MM.1S (cell line): Measurements from ENCODE around the gene CREB5.

Source experiments
- DNase-seq: peaks from one replicate; pipeline ENCODE4 v3.0.0-alpha.2; 2015
- H2AFZ ChIP-seq: fragments of 300-600 bp; sonication (generic); 2 replicates; pipeline ENCODE4 v1.6.0; 2016; ENCODE audit warnings: antibody characterized with exemption, low read length
- H3F3A ChIP-seq: fragments of 300-600 bp; sonication (generic); 2 replicates; pipeline ENCODE4 v1.6.1; 2016; ENCODE audit warnings: mild to moderate bottlenecking, antibody characterized with exemption, low read length, moderate library complexity, mixed read lengths; ENCODE audit not compliant: insufficient read depth
- H3K27ac ChIP-seq: fragments of 300-600 bp; sonication (generic); 2 replicates; pipeline ENCODE4 v1.5.1; 2016; ENCODE audit warnings: mild to moderate bottlenecking, low read length
- H3K27me3 ChIP-seq: fragments of 300-600 bp; sonication (generic); replicated peaks from 2 replicates; pipeline ENCODE4 v1.6.0; 2016; ENCODE audit warnings: low read length; ENCODE audit not compliant: insufficient read depth
- H3K36me3 ChIP-seq: fragments of 300-600 bp; sonication (generic); replicated peaks from 2 replicates; pipeline ENCODE4 v1.6.1; 2016; ENCODE audit warnings: mild to moderate bottlenecking, low read length, mixed read lengths; ENCODE audit not compliant: insufficient read depth
- H3K4me1 ChIP-seq: fragments of 300-600 bp; sonication (generic); 2 replicates; pipeline ENCODE4 v1.6.1; 2016; ENCODE audit warnings: low read length, mixed read lengths
- H3K4me2 ChIP-seq: fragments of 300-600 bp; sonication (generic); 2 replicates; pipeline ENCODE4 v1.6.0; 2016; ENCODE audit warnings: low read depth, low read length
- H3K4me3 ChIP-seq: fragments of 300-600 bp; sonication (generic); 2 replicates; pipeline ENCODE4 v1.5.1; 2016; ENCODE audit warnings: low read length, mixed read lengths
- H3K79me2 ChIP-seq: fragments of 300-600 bp; sonication (generic); 2 replicates; pipeline ENCODE4 v1.6.1; 2016; ENCODE audit warnings: mixed run types, low read length, mixed read lengths
- H3K9ac ChIP-seq: fragments of 300-600 bp; sonication (generic); 2 replicates; pipeline ENCODE4 v1.6.1; 2016; ENCODE audit warnings: low read length, mixed read lengths
- H3K9me2 ChIP-seq: fragments of 300-600 bp; sonication (generic); replicated peaks from 2 replicates; pipeline ENCODE4 v1.6.1; 2016; ENCODE audit warnings: mild to moderate bottlenecking, low read length, mixed read lengths; ENCODE audit not compliant: insufficient read depth
- H3K9me3 ChIP-seq: fragments of 300-600 bp; sonication (generic); replicated peaks from 2 replicates; pipeline ENCODE4 v1.6.1; 2016; ENCODE audit warnings: mild to moderate bottlenecking, low read length, mixed read lengths; ENCODE audit not compliant: insufficient read depth
- H4K20me1 ChIP-seq: fragments of 300-600 bp; sonication (generic); 2 replicates; pipeline ENCODE4 v1.6.1; 2016; ENCODE audit warnings: mild to moderate bottlenecking, low read length, moderate library complexity, mixed read lengths; ENCODE audit not compliant: insufficient read depth
- EZH2 ChIP-seq: fragments of 300-600 bp; sonication (generic); optimal IDR thresholded peaks from 2 replicates; pipeline ENCODE3; 2017; ENCODE audit warnings: low read depth, mild to moderate bottlenecking, antibody characterized with exemption, low read length, mixed read lengths
- EZH2phosphoT487 ChIP-seq: fragments of 300-600 bp; sonication (generic); IDR thresholded peaks from 2 replicates; pipeline ENCODE4 v1.6.1; 2018; ENCODE audit warnings: antibody characterized with exemption, low read length
- TF ChIP-seq, protein P1 (sequence below): fragments of 300-600 bp; sonication (generic); IDR thresholded peaks from 2 replicates; pipeline ENCODE4 v1.5.1; 2016; ENCODE audit warnings: antibody characterized with exemption, low read length, mixed read lengths

CREB5 gene

DNA sequence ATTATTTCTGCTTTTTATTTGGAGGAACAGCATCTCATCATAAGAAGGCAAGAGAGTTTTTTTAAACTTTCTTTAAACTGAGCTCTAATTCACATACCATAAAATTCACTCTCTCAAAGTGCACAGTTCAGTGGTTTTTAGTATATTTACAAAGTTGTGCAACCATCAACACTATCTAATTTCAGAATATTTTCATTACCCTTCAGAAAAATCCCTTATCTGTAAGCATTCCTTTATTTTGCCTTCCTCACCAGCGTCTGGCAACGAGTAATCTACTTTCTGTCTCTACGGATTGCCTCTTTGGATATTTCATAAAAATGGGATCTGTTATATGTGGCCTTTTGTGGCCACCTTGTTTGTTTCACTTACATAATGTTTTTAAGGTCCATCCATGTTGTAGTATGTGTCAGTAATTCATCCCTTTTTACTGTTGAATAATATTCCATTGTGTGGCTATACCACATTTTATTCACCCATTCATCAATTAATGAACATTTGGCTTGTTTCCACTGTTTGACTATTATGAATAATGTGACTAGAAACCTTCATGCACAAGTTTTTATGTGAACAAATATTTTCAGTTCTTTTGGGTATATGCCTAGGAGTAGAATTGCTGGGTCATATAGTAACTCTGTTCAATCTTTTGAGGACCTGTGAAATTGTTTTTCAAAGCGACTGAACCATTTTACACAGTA is 364.3 kb downstream of the CREB5 start:
- H2AFZ ChIP-seq = no peak overlapping the region
- no peaks in the 10 kb centered on the region for H3K27me3 ChIP-seq
- no peaks in the 10 kb centered on the region for H3K36me3 ChIP-seq
- H3K27ac ChIP-seq = no peak overlapping the region
- no peaks in the 10 kb centered on the region for H4K20me1 ChIP-seq
- no peaks in the 10 kb centered on the region for H3K4me1 ChIP-seq
- no peak for DNase-seq
- no peaks in the 10 kb centered on the region for H3F3A ChIP-seq
- H3K9me3 ChIP-seq = no peaks in the 10 kb centered on the region
- no peak overlapping the region for H3K9ac ChIP-seq
- TF ChIP-seq, protein P1, sequence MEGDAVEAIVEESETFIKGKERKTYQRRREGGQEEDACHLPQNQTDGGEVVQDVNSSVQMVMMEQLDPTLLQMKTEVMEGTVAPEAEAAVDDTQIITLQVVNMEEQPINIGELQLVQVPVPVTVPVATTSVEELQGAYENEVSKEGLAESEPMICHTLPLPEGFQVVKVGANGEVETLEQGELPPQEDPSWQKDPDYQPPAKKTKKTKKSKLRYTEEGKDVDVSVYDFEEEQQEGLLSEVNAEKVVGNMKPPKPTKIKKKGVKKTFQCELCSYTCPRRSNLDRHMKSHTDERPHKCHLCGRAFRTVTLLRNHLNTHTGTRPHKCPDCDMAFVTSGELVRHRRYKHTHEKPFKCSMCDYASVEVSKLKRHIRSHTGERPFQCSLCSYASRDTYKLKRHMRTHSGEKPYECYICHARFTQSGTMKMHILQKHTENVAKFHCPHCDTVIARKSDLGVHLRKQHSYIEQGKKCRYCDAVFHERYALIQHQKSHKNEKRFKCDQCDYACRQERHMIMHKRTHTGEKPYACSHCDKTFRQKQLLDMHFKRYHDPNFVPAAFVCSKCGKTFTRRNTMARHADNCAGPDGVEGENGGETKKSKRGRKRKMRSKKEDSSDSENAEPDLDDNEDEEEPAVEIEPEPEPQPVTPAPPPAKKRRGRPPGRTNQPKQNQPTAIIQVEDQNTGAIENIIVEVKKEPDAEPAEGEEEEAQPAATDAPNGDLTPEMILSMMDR = no peak
- no peaks in the 10 kb centered on the region for H3K9me2 ChIP-seq
- H3K4me3 ChIP-seq = no peak overlapping the region
- H3K4me2 ChIP-seq = no peak overlapping the region
- no peaks in the 10 kb centered on the region for H3K79me2 ChIP-seq

DNA sequence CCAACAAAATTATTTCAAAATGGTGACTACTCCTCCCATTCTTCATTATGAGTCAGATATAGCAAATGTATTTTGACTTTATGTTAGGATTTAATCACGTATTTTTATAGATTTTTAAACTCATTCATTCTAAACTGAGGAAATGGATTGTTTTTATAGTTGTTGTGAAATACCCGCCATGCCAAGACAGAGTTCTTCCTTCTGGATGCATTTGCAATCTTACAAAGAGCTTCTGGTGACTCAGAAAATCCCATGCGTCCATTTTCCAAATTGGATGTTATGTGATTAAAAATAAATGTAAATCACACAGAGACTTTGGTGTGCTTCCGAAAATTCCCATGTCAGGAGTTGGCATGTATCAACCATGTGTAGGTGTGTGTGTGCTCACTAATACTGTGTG is 366.5 kb downstream of the CREB5 start:
- no peak overlapping the region for H3K9ac ChIP-seq
- no peak overlapping the region for H3K4me3 ChIP-seq
- TF ChIP-seq EZH2 (no peak), EZH2phosphoT487 (no peak)
- TF ChIP-seq, protein P1 = no peak
- H3F3A ChIP-seq = no peaks in the 10 kb centered on the region
- no peaks in the 10 kb centered on the region for H3K36me3 ChIP-seq
- H4K20me1 ChIP-seq = no peaks in the 10 kb centered on the region
- no peak for DNase-seq
- no peaks in the 10 kb centered on the region for H3K9me2 ChIP-seq
- H3K27me3 ChIP-seq = no peaks in the 10 kb centered on the region
- H3K4me1 ChIP-seq = no peaks in the 10 kb centered on the region
- no peak overlapping the region for H3K27ac ChIP-seq
- H2AFZ ChIP-seq = no peak overlapping the region
- no peak overlapping the region for H3K4me2 ChIP-seq
- no peaks in the 10 kb centered on the region for H3K79me2 ChIP-seq
- no peaks in the 10 kb centered on the region for H3K9me3 ChIP-seq

DNA sequence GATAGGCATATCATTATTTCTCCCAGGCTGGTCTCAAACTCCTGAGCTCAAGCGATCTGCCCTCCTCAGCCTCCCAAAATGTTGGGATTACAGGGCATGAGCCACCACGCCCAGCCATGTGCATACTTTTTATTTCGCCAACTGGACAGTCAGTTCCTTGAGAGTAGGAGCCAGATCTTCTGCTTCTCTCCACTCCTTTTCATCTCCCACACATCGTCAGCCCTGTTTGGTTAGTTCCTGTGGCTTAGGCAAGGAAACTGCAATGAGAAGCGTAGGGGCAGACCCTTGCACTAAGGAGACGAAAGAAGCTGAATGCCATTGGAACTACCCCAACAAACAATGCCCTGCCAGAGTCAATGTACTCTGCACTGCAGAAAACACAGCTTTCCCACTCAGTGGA is 367.6 kb downstream of the CREB5 start:
- no peaks in the 10 kb centered on the region for H4K20me1 ChIP-seq
- no peaks in the 10 kb centered on the region for H3K36me3 ChIP-seq
- no peaks in the 10 kb centered on the region for H3K9me3 ChIP-seq
- H2AFZ ChIP-seq = no peak overlapping the region
- H3K9ac ChIP-seq = no peak overlapping the region
- no peak overlapping the region for H3K4me3 ChIP-seq
- TF ChIP-seq EZH2 (no peak), EZH2phosphoT487 (no peak)
- TF ChIP-seq, protein P1 = no peak
- H3K79me2 ChIP-seq = no peaks in the 10 kb centered on the region
- H3F3A ChIP-seq = no peaks in the 10 kb centered on the region
- no peaks in the 10 kb centered on the region for H3K9me2 ChIP-seq
- DNase-seq = no peak
- no peaks in the 10 kb centered on the region for H3K27me3 ChIP-seq
- no peak overlapping the region for H3K4me2 ChIP-seq
- H3K27ac ChIP-seq = no peak overlapping the region
- H3K4me1 ChIP-seq = no peaks in the 10 kb centered on the region
